Islet precursor cell (in vitro differentiated cells): ENCODE results near the gene NHLH2.

ENCODE experiments used
- DNase-seq: peaks from one replicate; pipeline ENCODE4 v3.0.0-alpha.2; 2018

The NHLH2 gene

GRCh38 chr1:115840605-115841460 lies at the start of gene NHLH2:
TSS of gene NHLH2 (minus strand) at chr1:115841126. CDS start at chr1:115838372, 2,754 bp downstream.
- DNase-seq = no peak

GRCh38 chr1:115890580-115890979 lies 49.7 kb upstream of the NHLH2 start:
- DNase-seq = no peak

GRCh38 chr1:115888976-115889375 lies 48.0 kb upstream of the NHLH2 start:
- no peak for DNase-seq

DNA sequence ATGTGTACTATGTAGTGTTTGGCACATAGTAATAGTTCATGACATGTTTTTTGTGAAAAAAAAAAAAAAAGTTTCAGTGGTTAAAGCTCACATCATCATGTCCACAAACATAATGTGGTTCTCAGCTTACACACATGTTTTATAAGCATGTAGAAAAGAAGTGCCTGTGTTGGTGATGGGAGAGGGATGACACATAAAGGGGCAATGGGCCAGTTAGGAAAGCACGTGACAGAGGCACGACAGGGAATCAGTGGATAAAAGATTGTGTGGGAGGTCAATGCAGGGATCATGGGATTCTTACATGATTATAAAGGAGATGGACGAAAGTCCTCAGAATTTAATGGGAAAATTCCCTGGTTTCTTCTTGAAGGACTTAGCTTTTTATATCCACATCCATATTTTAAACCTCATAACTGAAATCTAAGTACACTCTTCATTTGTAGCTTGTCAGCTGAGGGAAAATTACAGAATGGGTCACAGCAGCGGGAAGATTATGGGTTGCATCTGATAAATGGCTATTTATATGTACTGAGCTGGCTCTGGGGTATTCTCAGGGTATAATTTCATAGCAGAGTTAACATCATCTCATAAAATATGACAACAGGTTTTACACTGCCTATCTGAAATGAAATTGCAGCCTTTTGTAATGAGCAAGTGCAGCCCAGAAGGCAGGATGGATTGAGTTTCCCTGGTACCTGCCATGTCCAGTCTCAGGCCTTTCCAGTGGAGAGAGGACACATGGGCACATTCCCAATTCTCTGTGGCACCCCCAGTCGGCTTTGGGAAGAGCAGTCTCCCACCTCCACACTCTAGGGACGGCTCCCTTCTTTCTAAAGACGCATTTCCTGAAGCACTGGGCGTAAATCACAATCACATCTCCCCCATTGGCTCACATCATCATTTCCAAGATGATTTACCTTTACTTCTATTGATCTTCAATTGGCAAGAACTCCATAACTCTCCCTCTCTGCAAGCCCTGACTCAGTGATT lies 42.3 kb upstream of the NHLH2 start:
- DNase-seq = no peak

- no peak for DNase-seq
These were observed 40.2 kb upstream of the NHLH2 start for GRCh38 chr1:115880981-115881672.

- no peak for DNase-seq
These were observed 39.1 kb upstream of the NHLH2 start for GRCh38 chr1:115879977-115880376.

- DNase-seq = peak; percentile 80
These were observed 36.6 kb upstream of the NHLH2 start for GRCh38 chr1:115877511-115877910.

- no peak for DNase-seq
These were observed 34.0 kb upstream of the NHLH2 start for GRCh38 chr1:115874904-115875303.

DNA sequence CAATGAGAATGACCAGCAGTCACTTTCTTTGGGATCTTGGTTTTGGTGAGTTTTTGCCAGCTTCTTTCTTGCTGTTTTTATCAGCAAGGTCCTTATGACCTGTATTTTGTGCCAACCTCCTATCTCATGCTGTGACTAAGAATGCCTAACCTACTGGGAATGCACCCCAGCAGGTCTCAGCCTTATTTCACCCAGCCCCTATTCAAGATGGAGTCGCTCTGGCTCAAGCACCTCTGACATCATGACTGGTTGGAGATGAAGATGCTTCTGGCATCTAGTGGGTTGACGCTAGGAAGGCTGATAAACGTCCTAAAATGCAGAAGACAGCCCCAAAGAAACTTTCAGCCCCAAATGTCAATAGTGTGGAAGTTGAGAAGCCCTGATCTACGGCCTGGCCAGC lies 33.6 kb upstream of the NHLH2 start:
- DNase-seq = no peak

DNA sequence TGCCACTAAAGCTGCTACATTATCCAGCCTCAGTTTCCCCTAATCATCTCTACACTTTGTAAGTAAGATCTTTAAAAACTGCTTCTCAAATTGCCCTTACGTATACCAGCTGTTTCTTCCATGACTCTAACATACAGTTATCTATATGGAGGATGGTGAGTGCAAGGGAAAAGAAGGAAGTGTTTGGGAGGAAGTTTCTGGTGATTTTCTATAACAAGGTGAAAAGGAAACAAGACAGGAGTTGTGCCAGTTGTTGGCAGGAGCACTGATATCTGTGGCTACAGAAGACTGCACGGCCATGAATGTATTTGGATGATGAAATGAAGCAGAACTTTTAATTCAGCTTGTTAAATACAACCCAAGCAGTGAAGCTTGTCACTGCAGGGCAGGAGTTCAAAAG lies 32.3 kb upstream of the NHLH2 start:
- no peak for DNase-seq

DNA sequence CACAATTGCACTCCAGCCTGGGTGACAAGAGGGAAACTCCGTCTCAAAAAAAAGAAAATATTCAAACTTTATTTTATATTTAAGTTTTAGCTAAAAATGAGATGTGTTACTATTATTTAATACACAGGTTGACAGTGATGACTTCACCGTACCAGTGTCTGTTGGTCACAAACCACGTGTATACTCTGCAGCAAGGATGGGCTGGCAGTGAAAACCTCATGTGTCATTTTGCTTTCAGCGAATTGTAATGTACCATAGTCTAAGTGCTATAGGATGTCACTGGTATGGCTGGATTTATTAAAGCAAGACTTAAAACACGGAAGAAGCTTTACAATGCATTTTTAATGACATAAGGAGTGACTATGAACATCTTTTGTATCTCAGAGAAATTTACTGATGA lies 28.1 kb upstream of the NHLH2 start:
- DNase-seq = no peak

DNA sequence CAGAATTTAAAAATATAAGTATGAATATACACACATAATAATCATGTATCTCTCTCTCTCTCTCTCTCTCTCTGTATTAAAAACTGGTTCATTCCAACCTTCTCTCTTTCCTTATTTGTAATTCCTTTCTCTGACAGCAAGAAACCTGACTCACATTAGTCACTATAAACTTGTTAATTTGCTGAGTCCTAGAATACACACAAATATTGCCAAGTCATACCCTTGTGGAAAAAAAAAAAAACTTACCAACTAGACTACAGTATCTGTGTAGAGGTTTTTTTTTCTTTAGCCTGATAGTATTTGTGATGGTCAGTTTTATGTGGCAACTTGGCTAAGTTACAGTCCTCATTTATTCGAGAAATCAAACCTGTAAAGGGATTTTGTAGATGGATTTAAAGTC lies 26.3 kb upstream of the NHLH2 start:
- no peak for DNase-seq

GRCh38 chr1:115865704-115866380 lies 24.9 kb upstream of the NHLH2 start:
- no peak for DNase-seq

GRCh38 chr1:115862403-115862802 lies 21.5 kb upstream of the NHLH2 start:
- DNase-seq = no peak

DNA sequence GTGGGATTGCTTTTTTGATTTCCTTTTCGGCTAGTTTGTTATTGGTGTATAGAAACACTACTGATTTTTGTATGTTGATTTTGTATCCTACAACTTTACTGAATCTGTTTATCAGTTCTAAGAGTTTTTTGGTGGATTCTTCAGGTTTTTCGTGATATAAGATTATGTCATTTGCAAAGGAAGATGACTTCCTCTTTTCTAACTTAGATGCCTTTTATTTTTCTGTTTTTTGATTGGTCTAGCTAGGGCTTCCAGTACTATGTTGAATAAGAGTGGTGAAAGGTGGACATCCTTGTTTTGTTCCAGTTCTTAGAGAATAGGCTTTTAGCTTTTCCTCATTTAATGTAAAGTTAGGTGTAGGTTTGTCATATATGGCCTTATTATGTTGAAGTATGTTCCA lies 13.1 kb upstream of the NHLH2 start:
- DNase-seq = no peak

DNA sequence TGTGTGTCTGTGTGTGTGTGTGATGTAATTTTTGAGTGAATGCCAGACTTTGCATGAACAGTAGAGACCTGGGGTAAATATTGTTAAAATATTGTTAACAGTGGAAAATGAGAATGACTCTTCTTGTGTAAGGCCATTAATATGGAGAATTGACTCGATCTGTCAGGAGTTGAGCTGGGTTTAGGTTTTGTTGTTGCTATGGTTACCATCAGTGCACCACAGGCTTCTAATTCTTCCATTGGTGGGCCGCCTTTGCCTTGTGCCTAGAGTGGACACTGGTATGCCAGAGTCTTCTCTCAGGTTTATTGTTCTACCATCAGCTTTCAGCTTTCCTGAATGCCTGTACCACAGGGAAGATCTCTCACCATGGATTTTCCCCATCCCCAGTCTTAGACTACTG lies 10.0 kb upstream of the NHLH2 start:
- no peak for DNase-seq

- DNase-seq = no peak
These were observed 6.9 kb upstream of the NHLH2 start for GRCh38 chr1:115847787-115848186.

- DNase-seq = no peak
These were observed 2.0 kb upstream of the NHLH2 start for GRCh38 chr1:115842948-115843347.

- DNase-seq = no peak
These were observed 1.2 kb downstream of the NHLH2 start for GRCh38 chr1:115839679-115840237.

DNA sequence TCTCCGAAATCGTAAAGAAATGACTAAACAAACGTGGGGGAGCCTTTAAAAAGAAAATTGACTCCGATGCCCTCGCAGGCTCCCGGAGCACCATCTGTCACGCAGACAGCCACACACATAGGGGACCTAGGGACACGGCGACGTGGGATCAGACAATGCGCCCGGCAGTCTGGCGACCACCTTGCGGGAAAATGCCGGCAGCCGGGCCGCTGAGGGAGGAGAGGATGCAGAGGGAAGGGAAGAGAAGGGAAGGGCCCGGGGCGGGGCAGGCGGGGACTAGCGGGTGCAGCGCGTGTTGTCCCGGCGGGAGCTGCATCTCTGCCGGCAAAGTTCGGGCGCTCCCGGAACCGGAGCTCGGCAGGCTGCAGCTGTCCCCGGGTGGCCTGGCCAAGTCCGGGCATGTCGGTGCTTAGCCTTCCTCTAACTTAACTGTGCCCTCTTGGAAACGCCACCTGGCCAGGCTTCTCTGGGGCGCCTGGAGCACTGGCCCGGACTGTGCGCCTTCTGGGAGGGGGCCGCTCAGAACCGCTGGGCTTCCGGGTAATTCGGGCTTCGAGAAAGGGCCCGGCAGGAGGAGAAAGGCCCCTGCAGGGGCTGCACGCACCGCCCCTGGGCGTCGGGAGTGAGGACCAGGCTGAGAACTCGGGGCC lies 1.8 kb downstream of the NHLH2 start:
- peak; percentile 82 for DNase-seq

GRCh38 chr1:115838431-115839028 lies 2.4 kb downstream of the NHLH2 start:
- DNase-seq = peak; percentile 69
